Measurements from ENCODE around the gene EPB41L3.

EPB41L3 gene

GRCh38 chr18:5534845-5535244 lies 9.0 kb downstream of the EPB41L3 start:
- H3K27me3 ChIP-seq (ENCODE audit: control insufficient read depth, insufficient read depth, low read length, poor library complexity, severe bottlenecking): no peaks in the 10 kb centered on the region
- H3K4me1 ChIP-seq (ENCODE audit: control insufficient read depth, insufficient read depth, low read length): no peaks in the 10 kb centered on the region
- no peak overlapping the region for H3K4me3 ChIP-seq (ENCODE audit: insufficient read depth, low read depth, low read length)
- no peaks in the 10 kb centered on the region for H3K36me3 ChIP-seq (ENCODE audit: control insufficient read depth, insufficient read depth, low read length)
- H3K9me3 ChIP-seq (ENCODE audit: control insufficient read depth, low read length): no peaks in the 10 kb centered on the region
- no peak overlapping the region for H3K27ac ChIP-seq (ENCODE audit: insufficient read depth, low read depth, low read length, poor library complexity, severe bottlenecking)
- 90 to 98% methylated on average over 3 to 5 of the region's 5 CpGs for WGBS, 2 experiments

DNA sequence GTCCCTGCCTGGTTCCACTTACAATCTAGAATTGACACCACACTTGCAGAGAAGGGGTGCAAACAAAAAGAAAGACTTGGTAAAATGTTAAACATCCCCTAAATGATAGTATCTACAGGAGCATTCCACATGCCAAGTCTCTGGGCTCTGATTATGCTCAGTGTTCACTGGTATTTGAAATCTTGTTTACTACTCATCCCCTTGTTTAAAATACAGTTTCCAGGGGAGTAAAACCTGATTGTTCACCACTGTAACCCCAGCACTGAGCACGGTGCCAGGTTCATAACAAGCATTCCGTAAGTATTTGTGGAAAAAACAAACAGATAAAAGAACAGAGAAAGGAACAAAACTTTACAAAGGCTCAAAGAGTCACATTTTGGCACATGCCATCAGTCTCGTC lies 11.7 kb downstream of the EPB41L3 start:
- H3K27ac ChIP-seq (ENCODE audit: insufficient read depth, low read depth, low read length, poor library complexity, severe bottlenecking): no peak overlapping the region
- no peaks in the 10 kb centered on the region for H3K4me1 ChIP-seq (ENCODE audit: control insufficient read depth, insufficient read depth, low read length)
- no peak overlapping the region for H3K4me3 ChIP-seq (ENCODE audit: insufficient read depth, low read depth, low read length)
- H3K9me3 ChIP-seq (ENCODE audit: control insufficient read depth, low read length): no peaks in the 10 kb centered on the region
- WGBS, 2 experiments: 90 to 95% methylated on average over 3 of the region's 3 CpGs
- H3K27me3 ChIP-seq (ENCODE audit: control insufficient read depth, insufficient read depth, low read length, poor library complexity, severe bottlenecking): no peaks in the 10 kb centered on the region
- H3K36me3 ChIP-seq (ENCODE audit: control insufficient read depth, insufficient read depth, low read length): no peaks in the 10 kb centered on the region

DNA sequence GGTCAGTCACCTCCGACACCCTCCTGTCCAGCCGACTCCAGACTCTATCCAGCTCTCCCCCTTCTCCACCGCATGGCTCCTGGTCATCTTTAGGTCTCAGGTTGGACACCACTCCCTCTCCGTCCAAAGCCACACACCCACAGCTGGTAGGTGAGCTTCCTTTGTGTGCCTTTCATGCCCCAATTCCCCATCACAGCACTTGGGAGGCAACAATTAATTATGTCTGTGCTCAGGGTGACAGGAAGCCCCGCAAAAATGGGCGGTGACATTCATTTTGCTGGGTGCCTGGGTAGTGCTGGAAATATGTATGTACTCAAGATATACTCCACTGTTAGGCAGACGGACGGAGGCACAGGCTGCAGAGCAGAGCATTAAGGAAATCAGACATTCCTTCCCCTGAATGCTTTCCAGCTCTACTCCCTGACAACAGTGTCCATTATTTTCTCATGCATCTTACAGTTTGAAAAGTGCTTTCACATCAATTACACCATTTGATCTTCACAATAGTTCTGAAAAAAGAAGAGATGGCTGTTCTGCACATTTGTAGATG lies 13.1 kb downstream of the EPB41L3 start:
- WGBS, 2 experiments: 90 to 93% methylated on average over 8 of the region's 8 CpGs
- H3K4me3 ChIP-seq (ENCODE audit: insufficient read depth, low read depth, low read length): no peak overlapping the region
- H3K9me3 ChIP-seq (ENCODE audit: control insufficient read depth, low read length): no peaks in the 10 kb centered on the region
- no peak overlapping the region for H3K27ac ChIP-seq (ENCODE audit: insufficient read depth, low read depth, low read length, poor library complexity, severe bottlenecking)
- H3K36me3 ChIP-seq (ENCODE audit: control insufficient read depth, insufficient read depth, low read length): no peaks in the 10 kb centered on the region
- H3K4me1 ChIP-seq (ENCODE audit: control insufficient read depth, insufficient read depth, low read length): no peaks in the 10 kb centered on the region
- H3K27me3 ChIP-seq (ENCODE audit: control insufficient read depth, insufficient read depth, low read length, poor library complexity, severe bottlenecking): no peaks in the 10 kb centered on the region

DNA sequence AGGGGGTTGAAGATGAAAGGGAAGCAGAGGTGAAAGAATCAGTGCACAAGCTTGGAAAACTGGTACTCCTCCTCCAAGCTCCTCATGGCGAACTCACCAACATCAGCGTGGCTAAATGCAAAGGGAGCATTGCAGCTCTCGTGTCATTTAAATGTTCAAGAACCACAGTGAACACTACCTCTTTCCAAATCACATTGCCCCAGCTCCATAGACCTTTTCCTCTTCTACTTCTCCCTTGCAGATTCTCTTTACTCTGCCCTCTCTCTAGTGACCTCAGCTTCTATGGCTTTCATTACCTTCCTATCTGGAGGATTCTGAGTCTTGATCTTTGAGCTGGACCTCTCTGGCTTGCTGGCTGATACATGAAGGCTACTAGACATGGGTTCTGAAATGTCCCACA lies 14.3 kb downstream of the EPB41L3 start:
- Histone ChIP-seq H3K4me3 (ENCODE audit: insufficient read depth, low read depth, low read length) (no peak overlapping the region), H3K9me3 (ENCODE audit: control insufficient read depth, low read length) (no peaks in the 10 kb centered on the region), H3K36me3 (ENCODE audit: control insufficient read depth, insufficient read depth, low read length) (no peaks in the 10 kb centered on the region), H3K27me3 (ENCODE audit: control insufficient read depth, insufficient read depth, low read length, poor library complexity, severe bottlenecking) (no peaks in the 10 kb centered on the region), H3K27ac (ENCODE audit: insufficient read depth, low read depth, low read length, poor library complexity, severe bottlenecking) (no peak overlapping the region), H3K4me1 (ENCODE audit: control insufficient read depth, insufficient read depth, low read length) (no peaks in the 10 kb centered on the region)
- 85 to 92% methylated on average over 3 of the region's 3 CpGs for WGBS, 2 experiments

- Histone ChIP-seq H3K4me1 (ENCODE audit: control insufficient read depth, insufficient read depth, low read length) (no peaks in the 10 kb centered on the region), H3K27me3 (ENCODE audit: control insufficient read depth, insufficient read depth, low read length, poor library complexity, severe bottlenecking) (no peaks in the 10 kb centered on the region), H3K36me3 (ENCODE audit: control insufficient read depth, insufficient read depth, low read length) (no peaks in the 10 kb centered on the region), H3K9me3 (ENCODE audit: control insufficient read depth, low read length) (no peaks in the 10 kb centered on the region), H3K4me3 (ENCODE audit: insufficient read depth, low read depth, low read length) (no peak overlapping the region), H3K27ac (ENCODE audit: insufficient read depth, low read depth, low read length, poor library complexity, severe bottlenecking) (no peak overlapping the region)
- WGBS, 2 experiments: 51 to 55% methylated on average over 5 of the region's 6 CpGs
Measured at GRCh38 chr18:5527603-5528002, 16.2 kb downstream of the EPB41L3 start.

DNA sequence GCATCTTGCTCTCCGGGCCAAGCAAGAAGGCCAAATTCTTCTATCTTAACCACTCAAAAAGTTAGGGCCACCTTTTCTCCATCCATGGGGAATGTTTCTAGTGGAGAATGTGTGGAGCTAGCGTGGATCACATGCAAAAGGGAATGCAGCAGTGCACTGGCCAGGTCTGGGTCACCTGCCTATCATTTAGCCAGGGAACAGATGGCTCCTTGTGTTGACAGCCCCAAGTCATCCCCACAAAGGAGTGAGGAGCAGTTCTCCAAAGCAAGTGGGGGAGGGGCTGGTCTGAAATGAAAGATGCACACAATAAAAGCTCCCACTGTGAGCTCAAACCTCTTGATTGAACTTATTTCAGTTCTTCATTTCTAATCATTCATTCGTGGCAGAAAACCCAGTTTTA lies 19.1 kb downstream of the EPB41L3 start:
- Histone ChIP-seq H3K27ac (ENCODE audit: insufficient read depth, low read depth, low read length, poor library complexity, severe bottlenecking) (no peak overlapping the region), H3K27me3 (ENCODE audit: control insufficient read depth, insufficient read depth, low read length, poor library complexity, severe bottlenecking) (no peaks in the 10 kb centered on the region), H3K4me1 (ENCODE audit: control insufficient read depth, insufficient read depth, low read length) (no peaks in the 10 kb centered on the region), H3K9me3 (ENCODE audit: control insufficient read depth, low read length) (no peaks in the 10 kb centered on the region), H3K36me3 (ENCODE audit: control insufficient read depth, insufficient read depth, low read length) (no peaks in the 10 kb centered on the region), H3K4me3 (ENCODE audit: insufficient read depth, low read depth, low read length) (no peak overlapping the region)
- WGBS, 2 experiments: 55 to 69% methylated on average over 3 of the region's 3 CpGs

DNA sequence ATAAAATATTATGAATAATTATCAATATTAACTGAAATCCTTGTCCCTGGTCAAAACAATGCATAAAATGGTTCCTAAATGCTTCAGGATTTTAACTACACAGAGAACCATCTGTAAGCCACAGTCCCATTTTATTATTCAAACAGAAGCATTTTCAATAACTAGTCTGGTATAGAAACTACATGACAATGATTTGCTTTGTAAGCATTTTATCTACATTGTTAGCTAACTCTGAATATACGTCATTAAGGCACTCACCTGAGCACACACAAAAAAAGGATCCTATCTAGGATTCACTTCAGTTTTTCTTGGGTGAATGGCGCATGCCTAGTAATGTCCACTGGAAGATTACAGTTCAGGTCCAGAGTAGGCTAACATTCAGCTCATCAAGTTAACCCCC lies 22.8 kb downstream of the EPB41L3 start:
- H3K4me3 ChIP-seq (ENCODE audit: insufficient read depth, low read depth, low read length): no peak overlapping the region
- no peaks in the 10 kb centered on the region for H3K27me3 ChIP-seq (ENCODE audit: control insufficient read depth, insufficient read depth, low read length, poor library complexity, severe bottlenecking)
- H3K4me1 ChIP-seq (ENCODE audit: control insufficient read depth, insufficient read depth, low read length): no peaks in the 10 kb centered on the region
- no peaks in the 10 kb centered on the region for H3K36me3 ChIP-seq (ENCODE audit: control insufficient read depth, insufficient read depth, low read length)
- H3K9me3 ChIP-seq (ENCODE audit: control insufficient read depth, low read length): no peaks in the 10 kb centered on the region
- 93 to 96% methylated on average over 2 of the region's 2 CpGs for WGBS, 2 experiments
- no peak overlapping the region for H3K27ac ChIP-seq (ENCODE audit: insufficient read depth, low read depth, low read length, poor library complexity, severe bottlenecking)

DNA sequence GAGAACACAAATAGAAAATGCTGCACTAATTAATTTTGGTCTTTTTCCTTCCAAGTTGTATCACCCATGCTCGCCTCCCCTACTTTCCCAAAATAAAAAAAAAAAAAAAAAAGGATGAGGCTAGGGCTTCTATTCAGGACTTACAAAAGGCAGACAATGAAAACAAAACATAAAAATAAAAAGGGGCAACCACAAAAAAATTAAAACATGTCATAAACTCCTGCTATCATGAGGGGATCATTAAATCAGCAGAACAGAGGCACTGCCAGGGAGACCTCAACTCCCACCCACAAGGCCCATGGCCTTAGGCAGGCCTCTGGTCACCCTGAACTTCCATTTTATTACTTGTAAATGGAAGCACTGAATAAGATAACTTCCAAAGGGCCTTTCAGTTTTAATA lies 23.3 kb downstream of the EPB41L3 start:
- 93% methylated on average over 1 of the region's 1 CpG; no CpG with 5 or more reads in 1 of the 2 experiments for WGBS, 2 experiments
- Histone ChIP-seq H3K27ac (ENCODE audit: insufficient read depth, low read depth, low read length, poor library complexity, severe bottlenecking) (no peak overlapping the region), H3K27me3 (ENCODE audit: control insufficient read depth, insufficient read depth, low read length, poor library complexity, severe bottlenecking) (no peaks in the 10 kb centered on the region), H3K4me1 (ENCODE audit: control insufficient read depth, insufficient read depth, low read length) (no peaks in the 10 kb centered on the region), H3K36me3 (ENCODE audit: control insufficient read depth, insufficient read depth, low read length) (no peaks in the 10 kb centered on the region), H3K9me3 (ENCODE audit: control insufficient read depth, low read length) (no peaks in the 10 kb centered on the region), H3K4me3 (ENCODE audit: insufficient read depth, low read depth, low read length) (no peak overlapping the region)

DNA sequence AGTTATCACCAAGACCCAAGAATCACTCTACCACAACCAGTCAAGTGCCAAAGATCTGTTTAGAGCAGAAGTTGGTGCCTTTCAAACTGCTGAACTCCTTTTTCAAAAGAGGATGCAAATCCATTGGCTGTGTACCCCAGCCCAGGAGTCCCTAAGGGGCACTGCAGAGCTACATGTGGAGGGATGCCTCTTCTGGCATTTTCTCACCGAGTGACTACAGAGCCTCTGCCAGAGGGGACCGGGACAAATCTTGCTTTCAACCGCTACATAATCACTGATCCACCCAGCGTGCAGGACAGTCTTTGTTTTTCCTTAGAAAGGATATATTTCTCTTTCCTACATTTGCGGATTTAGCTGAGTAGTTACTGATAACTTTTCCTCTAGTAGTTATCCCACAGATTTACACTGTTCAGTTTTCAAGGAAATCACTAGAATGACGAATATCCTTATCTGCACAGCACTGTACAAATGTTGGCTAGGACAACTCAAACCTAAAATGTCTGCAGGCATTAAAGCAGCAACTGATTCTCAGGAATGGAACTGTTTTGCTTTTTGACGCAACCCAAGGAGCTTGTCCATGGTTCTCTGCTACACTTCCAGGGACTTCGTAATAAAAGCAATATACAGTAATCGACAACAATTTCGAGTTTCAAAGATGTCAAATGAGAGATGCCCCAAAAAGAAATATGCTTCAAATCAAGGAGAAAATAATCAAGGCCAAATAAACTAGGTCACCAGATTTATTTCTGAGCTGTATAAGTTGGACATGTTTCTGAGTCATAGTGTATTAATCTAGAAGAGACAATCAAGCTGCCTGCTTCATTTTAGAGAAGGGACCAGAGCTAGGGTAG lies 24.1 kb downstream of the EPB41L3 start:
- WGBS, 2 experiments: 90 to 95% methylated on average over 10 of the region's 10 CpGs
- no peaks in the 10 kb centered on the region for H3K36me3 ChIP-seq (ENCODE audit: control insufficient read depth, insufficient read depth, low read length)
- H3K27ac ChIP-seq (ENCODE audit: insufficient read depth, low read depth, low read length, poor library complexity, severe bottlenecking): no peak overlapping the region
- H3K27me3 ChIP-seq (ENCODE audit: control insufficient read depth, insufficient read depth, low read length, poor library complexity, severe bottlenecking): no peaks in the 10 kb centered on the region
- no peaks in the 10 kb centered on the region for H3K4me1 ChIP-seq (ENCODE audit: control insufficient read depth, insufficient read depth, low read length)
- no peaks in the 10 kb centered on the region for H3K9me3 ChIP-seq (ENCODE audit: control insufficient read depth, low read length)
- no peak overlapping the region for H3K4me3 ChIP-seq (ENCODE audit: insufficient read depth, low read depth, low read length)

DNA sequence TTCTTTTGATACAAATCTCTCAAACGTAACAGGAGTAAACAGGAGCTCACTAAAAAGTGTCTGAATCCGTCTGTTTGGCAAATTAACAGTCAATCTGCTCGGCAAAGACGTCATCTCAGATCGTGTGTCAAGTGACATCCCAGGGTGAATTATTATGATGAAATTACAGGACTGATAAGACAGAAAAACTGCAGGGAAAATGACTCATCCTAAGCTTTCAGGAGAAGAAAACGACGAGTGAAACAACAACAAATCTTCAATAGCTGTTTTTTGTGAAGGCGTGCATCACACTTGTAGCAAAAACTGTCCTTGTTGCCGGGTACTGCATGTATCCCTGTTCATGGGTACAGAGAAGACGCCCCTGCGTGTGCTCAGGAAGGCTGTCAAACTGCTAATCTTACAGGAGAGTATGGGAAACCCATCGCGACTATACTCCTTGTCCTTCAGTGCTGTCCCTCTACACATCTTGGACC lies 24.9 kb downstream of the EPB41L3 start:
- no peaks in the 10 kb centered on the region for H3K9me3 ChIP-seq (ENCODE audit: control insufficient read depth, low read length)
- no peak overlapping the region for H3K27ac ChIP-seq (ENCODE audit: insufficient read depth, low read depth, low read length, poor library complexity, severe bottlenecking)
- no peak overlapping the region for H3K4me3 ChIP-seq (ENCODE audit: insufficient read depth, low read depth, low read length)
- H3K27me3 ChIP-seq (ENCODE audit: control insufficient read depth, insufficient read depth, low read length, poor library complexity, severe bottlenecking): no peaks in the 10 kb centered on the region
- no peaks in the 10 kb centered on the region for H3K4me1 ChIP-seq (ENCODE audit: control insufficient read depth, insufficient read depth, low read length)
- 88 to 94% methylated on average over 13 of the region's 13 CpGs for whole genome bisulfite sequencing, 2 experiments
- no peaks in the 10 kb centered on the region for H3K36me3 ChIP-seq (ENCODE audit: control insufficient read depth, insufficient read depth, low read length)

Data from ectodermal cell (in vitro differentiated cells).